ENCODE measurements around the gene HES1. TPM values are rescaled to one million over a fixed set of nuclear protein-coding genes. Genes with fewer than 3 reads are reported as not detected.

The HES1 gene
- total and polyA plus RNA-seq, 9 of the 15 experiments (the other 6 are each of a cell fraction or from before 2014, with no cell fraction given): 3.4 to 37.0 (median 19.3) TPM

- H3K4me3 ChIP-seq: no peak overlapping the region
- ChIA-PET CTCF (ENCODE audit: low intra/inter-chr PET ratio) (no interaction called here), POLR2A (interaction anchor here (0.6 to 1.4 kb wide), 5 partner anchors 26 to 843 kb away, joined by 3 to 5 read pairs (median 4); no protein-coding TSS in a partner anchor)
- no peak overlapping the region for H3K9ac ChIP-seq (ENCODE audit: insufficient read depth in 1 of 2, low read depth in 2 of 2, low read length in 2 of 2)
- H3K27me3 ChIP-seq (ENCODE audit: control insufficient read depth in 2 of 2, insufficient read depth in 2 of 2, low read length in 2 of 2): no peaks in the 10 kb centered on the region
- BruUV-seq (replicated peaks): no TSS peak
- ATAC-seq (no peak), DNase-seq (ENCODE audit: extremely low read depth in 1 of 4, low spot score in 3 of 4) (no peak), FAIRE-seq (no peak)
- H3K4me2 ChIP-seq (ENCODE audit: insufficient read depth, low read length): no peak overlapping the region
- no peak overlapping the region for H3K27ac ChIP-seq (ENCODE audit: extremely low read depth, low read depth, low read length)
- WGBS (ENCODE audit: insufficient coverage, low coverage, missing lambda C conversion rate): 53% methylated on average over 5 of the region's 5 CpGs
- peaks cover 0 to 18% of the 10 kb centered on the region in 2 experiments; a peak in 4 of 5 replicates for H3K4me1 ChIP-seq (replicated peaks in 1 of 2; ENCODE audit: control insufficient read depth in 2 of 2, insufficient read depth in 2 of 2, low read length in 2 of 2)
- intact Hi-C loops (cut with micrococcal nuclease) (loop anchor here (2.0 to 5.0 kb wide), 2 partner anchors 89 to 150 kb away; no protein-coding TSS in a partner anchor), in situ Hi-C loops (cut with MboI) (loop anchor here (10.0 kb wide), 1 partner anchor 147 kb away; no protein-coding TSS in a partner anchor)
- H4K20me1 ChIP-seq (replicated peaks; ENCODE audit: control insufficient read depth, insufficient read depth, low read length): no peaks in the 10 kb centered on the region
- no peaks in the 10 kb centered on the region for H3K36me3 ChIP-seq (ENCODE audit: control insufficient read depth, insufficient read depth, low read length)
- H2AFZ ChIP-seq (ENCODE audit: low read depth, low read length): 0 out of 2 replicates have a peak overlapping the region, but pooled peaks have one; percentile 36
- H3K79me2 ChIP-seq (ENCODE audit: control insufficient read depth, insufficient read depth, low read length): no peaks in the 10 kb centered on the region
- no peaks in the 10 kb centered on the region for H3K9me1 ChIP-seq (ENCODE audit: control insufficient read depth, insufficient read depth, low read length)
- H3K9me3 ChIP-seq (replicated peaks; ENCODE audit: control insufficient read depth, insufficient read depth, low read depth, low read length): no peaks in the 10 kb centered on the region
- no peak for TF ChIP-seq NR0B1 (IDR thresholded peaks at IDR 0.05; ENCODE audit: partially characterized antibody)
- TF ChIP-seq THAP7 (CRISPR knock-in tag; IDR thresholded peaks at IDR 0.05): no peak
- no peak for TF ChIP-seq TEAD4 (IDR thresholded peaks at IDR 0.05; ENCODE audit: low read length)
- TF ChIP-seq TEAD4 (CRISPR knock-in tag; IDR thresholded peaks at IDR 0.05; ENCODE audit: borderline replicate concordance): no peak
- TF ChIP-seq EGR1 (conservative IDR thresholded peaks at IDR 0.05): 0 out of 2 replicates have a peak, but pooled peaks have one; percentile 9
- TF ChIP-seq EP300 (IDR thresholded peaks at IDR 0.05; ENCODE audit: low read length): no peak
- TF ChIP-seq SPI1 (IDR thresholded peaks at IDR 0.05; ENCODE audit: borderline replicate concordance, low read depth, low read length): no peak
- no peak for TF ChIP-seq PRPF4 (IDR thresholded peaks at IDR 0.05; ENCODE audit: insufficient read depth, low read depth, low read length, poor library complexity, severe bottlenecking)
- TF ChIP-seq ZNF347 (CRISPR knock-in tag; IDR thresholded peaks at IDR 0.05; ENCODE audit: low read depth): no peak
- TF ChIP-seq KAT2B (IDR thresholded peaks at IDR 0.05; ENCODE audit: low read depth, low read length): no peak
- no peak for TF ChIP-seq TEAD2 (tag; IDR thresholded peaks at IDR 0.05)
- TF ChIP-seq JUND (IDR thresholded peaks at IDR 0.05; ENCODE audit: borderline replicate concordance, low read depth, low read length): 0 out of 2 replicates have a peak, but pooled peaks have one; percentile 10
- TF ChIP-seq JUND (tag; IDR thresholded peaks at IDR 0.05; ENCODE audit: borderline replicate concordance, low read depth, low read length): peak; percentile 25; the same call in 1 of the 3 replicates
- peak; percentile 65 for TF ChIP-seq ATF7 (IDR thresholded peaks at IDR 0.05)
- no peak for TF ChIP-seq NFXL1 (CRISPR knock-in tag; IDR thresholded peaks at IDR 0.05)
- TF ChIP-seq HDAC6 (IDR thresholded peaks at IDR 0.05; ENCODE audit: low read depth, low read length): no peak
- no peak for TF ChIP-seq ZBTB7A (IDR thresholded peaks at IDR 0.05; ENCODE audit: borderline replicate concordance, control insufficient read depth, low read depth, low read length)
- TF ChIP-seq ZNF780A (CRISPR knock-in tag; IDR thresholded peaks at IDR 0.05): no peak
- TF ChIP-seq XRCC3 (IDR thresholded peaks at IDR 0.05): no peak
- TF ChIP-seq CREBBP (IDR thresholded peaks at IDR 0.05; ENCODE audit: low read depth, low read length): no peak
- TF ChIP-seq TAL1 (IDR thresholded peaks at IDR 0.05): no peak
These were observed 31.7 kb downstream of the HES1 start for GRCh38 chr3:194167480-194168282.
